ENCODE measurements around the gene RIPK3.

The RIPK3 gene

DNA sequence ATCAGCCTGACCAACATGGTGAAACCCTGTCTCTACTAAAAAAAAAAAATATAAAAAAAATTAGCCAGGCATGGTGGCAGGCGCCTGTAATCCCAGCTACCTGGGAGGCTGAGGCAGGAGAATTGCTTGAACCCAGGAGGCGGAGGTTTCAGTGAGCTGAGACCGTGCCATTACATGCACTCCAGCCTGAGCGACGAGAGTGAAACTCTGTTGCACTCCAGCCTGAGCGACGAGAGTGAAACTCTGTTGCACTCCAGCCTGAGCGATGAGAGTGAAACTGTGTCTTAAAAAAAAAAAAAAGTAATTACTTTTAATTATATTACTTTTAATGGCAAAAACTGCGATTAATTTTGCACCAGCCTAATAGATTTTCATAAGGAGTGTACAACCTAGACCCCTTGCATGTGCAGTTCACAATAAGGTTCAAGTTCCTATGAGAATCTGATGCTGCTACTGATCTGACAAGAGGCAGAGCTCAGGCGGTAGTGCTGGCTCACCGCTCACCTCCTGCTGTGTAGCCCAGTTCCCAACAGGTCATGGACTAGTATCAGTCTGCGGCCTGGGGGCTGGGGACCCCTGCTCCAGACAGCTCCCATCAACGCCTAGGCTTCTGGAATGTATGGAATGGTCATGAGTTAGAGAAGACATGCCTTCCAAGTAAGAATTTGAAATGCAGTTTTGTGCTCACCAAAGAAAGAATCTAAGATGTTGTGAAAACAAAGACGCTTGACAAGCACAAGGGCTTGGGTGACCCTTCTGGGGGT, 18.4 kb downstream of the RIPK3 start:
- H3K4me3 ChIP-seq (ENCODE audit: low read length) = no peak overlapping the region
- no peak for DNase-seq (ENCODE audit: low read depth)
- TF ChIP-seq, protein P1, sequence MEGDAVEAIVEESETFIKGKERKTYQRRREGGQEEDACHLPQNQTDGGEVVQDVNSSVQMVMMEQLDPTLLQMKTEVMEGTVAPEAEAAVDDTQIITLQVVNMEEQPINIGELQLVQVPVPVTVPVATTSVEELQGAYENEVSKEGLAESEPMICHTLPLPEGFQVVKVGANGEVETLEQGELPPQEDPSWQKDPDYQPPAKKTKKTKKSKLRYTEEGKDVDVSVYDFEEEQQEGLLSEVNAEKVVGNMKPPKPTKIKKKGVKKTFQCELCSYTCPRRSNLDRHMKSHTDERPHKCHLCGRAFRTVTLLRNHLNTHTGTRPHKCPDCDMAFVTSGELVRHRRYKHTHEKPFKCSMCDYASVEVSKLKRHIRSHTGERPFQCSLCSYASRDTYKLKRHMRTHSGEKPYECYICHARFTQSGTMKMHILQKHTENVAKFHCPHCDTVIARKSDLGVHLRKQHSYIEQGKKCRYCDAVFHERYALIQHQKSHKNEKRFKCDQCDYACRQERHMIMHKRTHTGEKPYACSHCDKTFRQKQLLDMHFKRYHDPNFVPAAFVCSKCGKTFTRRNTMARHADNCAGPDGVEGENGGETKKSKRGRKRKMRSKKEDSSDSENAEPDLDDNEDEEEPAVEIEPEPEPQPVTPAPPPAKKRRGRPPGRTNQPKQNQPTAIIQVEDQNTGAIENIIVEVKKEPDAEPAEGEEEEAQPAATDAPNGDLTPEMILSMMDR (conservative IDR thresholded peaks at IDR 0.05; ENCODE audit: low read length) = no peak

DNA sequence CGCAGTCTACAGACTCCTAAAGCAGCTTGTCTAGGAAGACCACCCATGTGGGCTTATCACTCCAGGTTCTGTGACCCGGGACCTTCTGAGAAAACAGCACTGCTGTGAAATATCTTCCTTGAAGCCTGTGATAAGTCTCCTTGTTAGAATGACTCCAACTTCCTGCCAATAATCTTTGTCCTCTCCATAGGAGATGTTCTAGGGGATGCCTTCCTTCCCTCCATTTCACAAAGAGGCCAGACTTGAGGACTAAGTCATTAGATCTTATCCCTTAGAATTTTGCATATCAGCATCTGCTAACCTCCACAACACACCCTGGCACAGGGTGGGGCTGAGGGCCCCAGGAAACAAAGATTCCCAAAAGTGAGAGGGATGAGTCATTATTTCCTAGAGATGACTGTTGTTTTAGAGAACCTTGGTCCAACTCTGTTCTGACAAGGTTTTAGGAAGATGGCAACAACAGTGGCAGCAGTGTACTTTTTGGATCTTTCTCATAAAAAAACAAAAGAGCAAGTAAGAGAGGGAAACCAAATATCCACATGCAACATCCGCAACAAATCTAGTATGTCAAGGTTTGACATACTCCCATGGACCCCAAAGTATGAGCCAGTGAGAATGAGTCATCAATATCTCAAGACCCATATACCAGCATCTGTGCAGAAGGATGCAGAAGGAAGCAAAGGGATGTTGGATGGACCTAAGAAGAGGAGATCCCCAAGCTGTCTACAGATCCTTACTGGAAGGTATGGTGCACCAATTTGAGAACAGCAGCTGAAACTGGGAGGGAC, 22.5 kb downstream of the RIPK3 start:
- H3K4me3 ChIP-seq (ENCODE audit: low read length) = no peak overlapping the region
- TF ChIP-seq, protein P1 (conservative IDR thresholded peaks at IDR 0.05; ENCODE audit: low read length) = no peak
- DNase-seq (ENCODE audit: low read depth) = no peak

DNA sequence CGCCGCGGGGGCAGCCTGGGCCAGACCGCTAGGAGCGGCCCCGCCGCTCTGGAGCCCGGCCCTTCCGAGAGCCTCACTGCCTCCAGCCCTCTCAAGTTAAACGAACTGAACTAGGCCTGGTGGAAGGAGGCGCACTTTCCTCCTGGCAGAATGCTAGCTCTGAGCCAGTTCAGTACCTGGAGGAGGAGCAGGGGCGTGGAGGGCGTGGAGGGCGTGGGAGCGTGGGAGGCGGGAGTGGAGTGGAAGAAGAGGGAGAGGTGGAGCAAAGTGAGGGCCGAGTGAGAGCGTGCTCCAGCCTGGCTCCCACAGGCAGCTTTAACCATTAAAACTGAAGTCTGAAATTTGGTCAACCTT, 23.2 kb downstream of the RIPK3 start:
- no peak for DNase-seq (ENCODE audit: low read depth)
- H3K4me3 ChIP-seq (ENCODE audit: low read length) = no peak overlapping the region

DNA sequence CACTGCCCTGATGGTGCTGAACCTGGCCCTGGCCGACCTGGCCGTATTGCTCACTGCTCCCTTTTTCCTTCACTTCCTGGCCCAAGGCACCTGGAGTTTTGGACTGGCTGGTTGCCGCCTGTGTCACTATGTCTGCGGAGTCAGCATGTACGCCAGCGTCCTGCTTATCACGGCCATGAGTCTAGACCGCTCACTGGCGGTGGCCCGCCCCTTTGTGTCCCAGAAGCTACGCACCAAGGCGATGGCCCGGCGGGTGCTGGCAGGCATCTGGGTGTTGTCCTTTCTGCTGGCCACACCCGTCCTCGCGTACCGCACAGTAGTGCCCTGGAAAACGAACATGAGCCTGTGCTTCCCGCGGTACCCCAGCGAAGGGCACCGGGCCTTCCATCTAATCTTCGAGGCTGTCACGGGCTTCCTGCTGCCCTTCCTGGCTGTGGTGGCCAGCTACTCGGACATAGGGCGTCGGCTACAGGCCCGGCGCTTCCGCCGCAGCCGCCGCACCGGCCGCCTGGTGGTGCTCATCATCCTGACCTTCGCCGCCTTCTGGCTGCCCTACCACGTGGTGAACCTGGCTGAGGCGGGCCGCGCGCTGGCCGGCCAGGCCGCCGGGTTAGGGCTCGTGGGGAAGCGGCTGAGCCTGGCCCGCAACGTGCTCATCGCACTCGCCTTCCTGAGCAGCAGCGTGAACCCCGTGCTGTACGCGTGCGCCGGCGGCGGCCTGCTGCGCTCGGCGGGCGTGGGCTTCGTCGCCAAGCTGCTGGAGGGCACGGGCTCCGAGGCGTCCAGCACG, 23.8 kb downstream of the RIPK3 start:
- no peak overlapping the region for H3K4me3 ChIP-seq (ENCODE audit: low read length)
- no peak for DNase-seq (ENCODE audit: low read depth)
- TF ChIP-seq, protein P1 (conservative IDR thresholded peaks at IDR 0.05; ENCODE audit: low read length) = peak; percentile 24; the same call in 1 of the 2 replicates

More for the DNA sequence above, 23.2 kb downstream of the RIPK3 start:
- TF ChIP-seq, protein P1 (conservative IDR thresholded peaks at IDR 0.05; ENCODE audit: low read length) = no peak

DNA sequence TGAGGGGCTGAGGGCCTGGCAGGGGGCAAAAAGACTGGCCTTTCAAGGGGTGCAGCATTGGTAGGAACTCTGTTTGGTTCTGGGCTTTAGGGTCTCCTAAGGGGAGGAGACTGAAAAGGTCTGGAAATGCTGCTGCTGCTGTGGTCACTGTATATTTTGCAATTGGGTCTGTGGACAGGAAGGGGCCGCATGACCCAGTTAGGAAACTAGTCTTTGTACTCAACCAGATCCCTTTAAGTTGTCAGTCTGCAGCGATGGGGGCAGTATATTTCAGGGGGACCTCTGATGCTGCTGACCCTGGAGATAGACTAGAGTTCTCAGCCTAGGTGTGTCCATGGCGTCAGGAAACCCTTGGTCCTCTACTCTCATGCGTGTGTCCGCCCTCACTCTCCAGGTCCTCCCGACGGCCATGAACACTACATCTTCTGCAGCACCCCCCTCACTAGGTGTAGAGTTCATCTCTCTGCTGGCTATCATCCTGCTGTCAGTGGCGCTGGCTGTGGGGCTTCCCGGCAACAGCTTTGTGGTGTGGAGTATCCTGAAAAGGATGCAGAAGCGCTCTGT, 24.5 kb downstream of the RIPK3 start:
- TF ChIP-seq, protein P1 (conservative IDR thresholded peaks at IDR 0.05; ENCODE audit: low read length) = no peak
- DNase-seq (ENCODE audit: low read depth) = no peak
- H3K4me3 ChIP-seq (ENCODE audit: low read length) = no peak overlapping the region

DNA sequence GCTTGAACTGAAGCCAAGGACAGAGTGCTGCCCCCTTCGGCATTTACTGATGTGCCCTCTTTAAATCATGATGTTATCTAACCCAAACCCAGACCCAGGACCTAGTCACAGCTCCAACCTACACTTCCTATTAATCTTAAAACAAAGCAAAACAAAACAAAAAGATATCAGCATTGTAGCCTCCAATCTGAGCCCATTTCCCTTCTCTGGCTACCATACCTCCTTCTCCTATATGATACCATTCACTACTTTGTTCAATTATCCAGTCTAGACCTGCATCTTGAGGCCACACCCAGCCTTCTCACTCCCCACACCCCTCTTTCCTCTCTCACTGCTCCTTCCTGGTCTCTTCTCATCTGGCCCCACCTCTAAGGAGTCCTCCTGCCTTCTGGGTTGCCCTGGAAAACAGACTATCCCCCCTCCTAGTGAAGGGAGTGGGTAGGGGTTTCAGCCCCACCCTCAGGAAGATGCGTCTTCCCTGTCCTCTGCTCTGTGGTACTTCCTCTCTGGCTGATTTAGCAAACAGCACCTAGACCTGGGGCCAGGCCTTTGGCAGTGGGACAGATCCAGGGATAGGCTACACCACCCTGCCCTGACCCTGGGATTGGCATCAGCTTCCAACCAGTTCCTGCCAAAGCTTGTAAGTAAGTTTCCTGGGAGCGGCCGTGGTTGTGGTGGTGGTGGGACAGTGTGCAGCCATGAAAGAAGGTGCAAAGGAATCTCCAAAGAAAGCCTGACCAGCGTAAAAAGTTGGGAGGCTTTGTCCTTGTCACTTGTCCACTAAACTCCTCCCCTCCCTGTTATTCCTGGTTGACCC, 25.2 kb downstream of the RIPK3 start:
- DNase-seq (ENCODE audit: low read depth) = no peak

More for the DNA sequence above, 25.2 kb downstream of the RIPK3 start:
- TF ChIP-seq, protein P1 (conservative IDR thresholded peaks at IDR 0.05; ENCODE audit: low read length) = no peak
- H3K4me3 ChIP-seq (ENCODE audit: low read length) = no peak overlapping the region

All from AG10803 (cell line).